Astrocyte of the spinal cord (primary cell): ENCODE results near the gene SBNO2.
A peak's percentile ranks its signal among the peaks of the same experiment; 100 is the strongest.

Experiments used
- DNase-seq: peaks from one replicate; pipeline ENCODE4 v3.0.0; 2011; ENCODE audit warnings: low read depth, low spot score
- H3K4me3 ChIP-seq: 2 replicates; pipeline ENCODE4 v1.5.1; 2011; ENCODE audit warnings: low read depth, mild to moderate bottlenecking, low read length, moderate library complexity
- in situ Hi-C: cut with HindIII; loops from 2 replicates; pipeline ENCODE4 v1.10.0; 2017; ENCODE audit warnings: low sequenced_read_pairs
- TF ChIP-seq, protein P1 (sequence below): IDR thresholded peaks from 2 replicates; pipeline ENCODE4 v1.5.1; 2012; ENCODE audit warnings: low read depth, mild to moderate bottlenecking, low read length, inconsistent platforms

The SBNO2 gene

DNA sequence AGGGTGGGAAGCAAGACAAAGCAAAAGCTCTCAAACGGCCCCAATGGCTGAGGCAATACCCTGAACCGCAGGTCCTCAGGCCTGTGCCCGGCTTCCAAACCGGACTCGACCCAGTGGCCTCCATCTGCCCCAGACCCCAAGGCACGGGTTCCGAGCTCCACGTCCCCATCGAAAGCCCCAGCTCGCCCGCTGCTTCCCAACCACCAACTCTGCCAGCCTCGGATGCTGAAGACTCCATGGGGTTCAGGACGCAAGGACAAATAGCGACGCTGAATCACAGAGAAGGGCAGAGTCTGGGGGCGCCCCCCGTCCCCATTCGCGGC lies 79.5 kb downstream of the SBNO2 start:
- in situ Hi-C loops: no loop called here
- peak overlapping the region; percentile 90 for H3K4me3 ChIP-seq
- TF ChIP-seq, protein P1, sequence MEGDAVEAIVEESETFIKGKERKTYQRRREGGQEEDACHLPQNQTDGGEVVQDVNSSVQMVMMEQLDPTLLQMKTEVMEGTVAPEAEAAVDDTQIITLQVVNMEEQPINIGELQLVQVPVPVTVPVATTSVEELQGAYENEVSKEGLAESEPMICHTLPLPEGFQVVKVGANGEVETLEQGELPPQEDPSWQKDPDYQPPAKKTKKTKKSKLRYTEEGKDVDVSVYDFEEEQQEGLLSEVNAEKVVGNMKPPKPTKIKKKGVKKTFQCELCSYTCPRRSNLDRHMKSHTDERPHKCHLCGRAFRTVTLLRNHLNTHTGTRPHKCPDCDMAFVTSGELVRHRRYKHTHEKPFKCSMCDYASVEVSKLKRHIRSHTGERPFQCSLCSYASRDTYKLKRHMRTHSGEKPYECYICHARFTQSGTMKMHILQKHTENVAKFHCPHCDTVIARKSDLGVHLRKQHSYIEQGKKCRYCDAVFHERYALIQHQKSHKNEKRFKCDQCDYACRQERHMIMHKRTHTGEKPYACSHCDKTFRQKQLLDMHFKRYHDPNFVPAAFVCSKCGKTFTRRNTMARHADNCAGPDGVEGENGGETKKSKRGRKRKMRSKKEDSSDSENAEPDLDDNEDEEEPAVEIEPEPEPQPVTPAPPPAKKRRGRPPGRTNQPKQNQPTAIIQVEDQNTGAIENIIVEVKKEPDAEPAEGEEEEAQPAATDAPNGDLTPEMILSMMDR: no peak
- no peak for DNase-seq

DNA sequence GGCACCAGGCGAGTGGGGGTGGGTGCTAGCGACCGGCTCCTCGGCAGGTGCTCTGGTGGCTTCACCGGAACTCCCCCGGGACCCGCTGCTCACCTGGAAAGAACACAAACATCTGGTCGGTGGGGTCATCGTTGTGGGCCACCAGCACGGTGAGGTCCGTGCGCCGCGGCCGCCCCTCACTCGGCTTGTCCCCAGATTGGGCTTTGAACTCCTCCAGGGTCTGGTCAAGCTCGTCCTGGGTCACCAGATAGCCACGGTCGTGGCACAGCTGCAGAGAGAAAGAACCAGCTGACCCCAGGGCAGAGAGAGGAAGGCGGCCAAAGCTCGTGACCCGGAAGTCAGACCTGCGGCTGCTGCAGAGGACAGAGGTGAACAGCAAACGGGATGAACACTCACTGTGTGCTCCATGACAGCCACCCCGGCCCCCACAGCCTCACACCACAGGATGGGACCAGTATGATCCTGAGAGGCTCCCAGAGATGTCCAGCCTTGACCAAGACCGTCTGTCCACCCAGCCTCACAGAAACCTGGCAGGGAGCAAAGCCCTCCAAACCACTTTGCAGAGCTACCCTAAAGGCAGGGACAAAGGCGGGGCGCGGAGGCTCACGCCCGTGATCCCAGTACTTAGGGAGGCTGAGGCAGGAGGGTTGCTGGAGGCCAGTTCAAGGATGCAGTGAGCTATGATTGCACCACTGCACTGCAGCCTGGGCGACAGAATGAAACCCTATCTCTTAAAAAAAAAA lies 80.1 kb downstream of the SBNO2 start:
- in situ Hi-C loops: no loop called here
- DNase-seq: no peak
- TF ChIP-seq, protein P1: no peak
- peak overlapping the region; percentile 90 for H3K4me3 ChIP-seq

DNA sequence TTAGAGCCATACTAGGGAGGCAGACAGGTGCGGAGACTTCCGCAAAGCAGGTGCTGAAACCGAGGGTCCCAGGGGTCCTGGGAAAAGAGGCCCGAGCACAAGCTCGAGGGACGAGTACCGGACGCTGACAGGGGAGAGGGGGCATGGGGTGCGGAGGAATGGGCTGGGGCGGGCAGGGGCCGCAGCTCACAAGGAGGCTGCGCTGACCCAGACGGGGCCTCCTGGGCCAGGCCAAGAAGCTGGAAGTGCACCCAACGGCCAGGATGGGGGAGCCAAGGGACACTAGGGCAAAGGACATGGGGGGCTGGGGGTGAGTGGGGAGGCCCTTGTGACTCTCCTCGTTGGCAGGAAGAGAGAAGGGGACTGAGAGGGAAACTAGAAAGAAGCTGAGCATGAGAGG lies 80.7 kb downstream of the SBNO2 start:
- in situ Hi-C loops: no loop called here
- no peak overlapping the region for H3K4me3 ChIP-seq
- DNase-seq: no peak
- TF ChIP-seq, protein P1: no peak

DNA sequence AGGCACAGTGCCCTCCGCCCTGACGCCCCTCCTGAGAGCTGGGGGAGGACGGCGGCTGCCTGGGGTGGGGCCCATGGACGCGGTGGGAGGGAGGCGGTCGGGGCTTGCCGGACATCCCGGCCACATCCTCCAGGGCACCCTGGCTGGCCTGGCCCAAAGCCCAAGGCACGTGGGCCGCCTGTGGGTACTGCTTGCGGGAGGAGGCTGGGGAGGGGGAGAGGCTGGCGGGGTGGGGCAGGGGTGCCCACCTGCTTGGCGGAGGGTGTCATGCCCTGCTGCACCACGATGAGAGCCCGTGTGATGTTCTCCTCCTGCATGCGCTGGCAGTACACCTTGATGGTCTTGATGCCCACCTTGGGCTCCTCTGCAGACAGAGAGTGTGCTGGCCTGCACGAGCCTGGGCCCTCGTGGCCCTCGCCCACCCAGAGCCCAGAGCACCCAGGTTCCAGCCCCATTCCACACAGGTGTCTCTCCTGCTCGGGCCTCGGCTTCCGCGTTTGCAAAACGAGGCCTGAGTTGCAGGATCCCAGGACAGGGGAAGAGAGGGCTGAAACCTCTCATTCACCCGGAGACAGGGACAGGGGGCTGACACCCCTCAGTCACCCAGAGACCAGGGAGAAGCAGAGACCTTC lies 82.4 kb downstream of the SBNO2 start:
- in situ Hi-C loops: no loop called here
- H3K4me3 ChIP-seq: no peak overlapping the region
- TF ChIP-seq, protein P1: no peak
- no peak for DNase-seq

DNA sequence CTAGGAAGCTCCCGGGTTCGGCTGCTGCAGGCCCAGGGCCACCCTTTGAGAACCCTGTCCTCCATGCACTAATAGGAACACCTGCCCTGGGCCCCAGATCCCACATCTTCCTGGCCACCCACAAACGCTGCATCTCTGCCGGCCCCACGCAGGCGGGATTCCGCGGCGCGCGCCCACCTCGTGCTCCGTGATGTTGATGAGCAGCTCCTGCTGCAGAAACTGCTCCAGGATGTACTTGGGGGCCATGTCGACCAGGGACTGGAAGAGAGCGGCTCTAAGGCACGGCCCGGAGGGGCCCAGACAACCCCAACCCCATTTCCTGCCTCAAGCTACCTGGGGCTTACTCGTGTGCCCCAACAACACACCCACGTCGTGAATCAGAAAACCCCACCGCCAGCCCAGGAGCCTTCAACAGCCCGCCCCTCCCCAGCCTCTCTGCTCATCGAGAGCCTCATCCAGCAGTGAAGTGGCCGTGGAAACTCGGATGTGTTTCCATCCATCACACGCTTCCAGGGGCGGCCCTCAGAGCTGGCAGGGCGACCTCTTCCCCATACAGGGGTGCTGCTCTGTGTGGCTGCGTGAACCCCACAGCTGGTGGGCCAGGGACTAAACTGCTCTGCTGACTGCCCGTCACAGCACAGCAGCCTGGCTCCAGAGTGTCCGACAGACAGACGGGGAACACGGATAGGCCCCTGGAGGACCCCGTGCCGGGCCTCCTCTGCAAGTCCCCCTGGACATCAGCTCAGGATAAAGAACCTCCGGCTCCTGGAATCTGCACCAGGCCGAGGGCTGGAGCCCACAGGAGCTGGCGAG lies 83.1 kb downstream of the SBNO2 start:
- in situ Hi-C loops: no loop called here
- no peak overlapping the region for H3K4me3 ChIP-seq
- no peak for DNase-seq
- TF ChIP-seq, protein P1: no peak

DNA sequence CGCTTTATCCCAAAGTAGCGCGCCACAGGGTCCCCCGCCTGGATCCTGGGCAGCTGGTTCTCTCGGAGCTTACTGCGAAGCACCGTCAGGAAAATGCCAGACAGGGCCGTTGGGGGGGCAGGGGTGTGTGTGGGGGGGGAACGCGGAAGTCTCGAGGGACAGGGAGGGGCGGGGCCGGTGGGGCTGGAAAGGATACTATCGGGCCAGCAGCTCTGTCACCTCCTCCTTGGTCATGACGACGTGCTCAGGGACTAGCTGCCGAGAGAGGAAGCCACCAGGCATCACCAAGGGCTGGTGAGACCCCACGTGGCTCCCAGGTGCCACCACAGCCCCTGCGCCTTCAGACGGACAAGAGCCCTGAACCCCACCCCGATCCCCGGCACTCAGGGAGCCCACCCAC lies 84.2 kb downstream of the SBNO2 start:
- in situ Hi-C loops: no loop called here
- no peak overlapping the region for H3K4me3 ChIP-seq
- TF ChIP-seq, protein P1: no peak
- DNase-seq: no peak
